Measurements from ENCODE around the gene OASL. TPM values are rescaled to one million over a fixed set of nuclear protein-coding genes. Genes with fewer than 3 reads are reported as not detected.

The OASL gene
- total RNA-seq, 2 donors from 2014 or later: 0.78 to 1.3 TPM

GRCh38 chr12:120983759-120984158, 55.3 kb downstream of the OASL start:
- H3K4me3 ChIP-seq: no peak overlapping the region
- no peak for ATAC-seq
- H3K9me3 ChIP-seq: no peaks in the 10 kb centered on the region
- intact Hi-C loops (cut with DNase I): no loop called here
- H3K36me3 ChIP-seq (replicated peaks in 1 of 2; ENCODE audit: insufficient read depth in 1 of 2, low read depth in 2 of 2): no peaks in the 10 kb centered on the region
- peak overlapping the region; percentile 32 to 88 (median 56) for H3K27ac ChIP-seq
- TF ChIP-seq POLR2A (IDR thresholded peaks at IDR 0.05) (no peak), CTCF (IDR thresholded peaks at IDR 0.05) (no peak)
- H3K4me1 ChIP-seq: peaks cover 54% of the 10 kb centered on the region
- DNase-seq: no peak
- no peaks in the 10 kb centered on the region for H3K27me3 ChIP-seq
- WGBS, 2 donors: 65 to 77% methylated on average over 4 of the region's 4 CpGs

GRCh38 chr12:120982659-120983058, 56.4 kb downstream of the OASL start:
- peak overlapping the region in 3 of 4 donors; percentile 37 to 88 (median 81) for H3K27ac ChIP-seq
- H3K36me3 ChIP-seq (replicated peaks in 1 of 2; ENCODE audit: insufficient read depth in 1 of 2, low read depth in 2 of 2): no peaks in the 10 kb centered on the region
- intact Hi-C loops (cut with DNase I): no loop called here
- DNase-seq (no peak), ATAC-seq (no peak)
- WGBS, 2 donors: 70 to 75% methylated on average over 7 of the region's 7 CpGs
- TF ChIP-seq POLR2A (IDR thresholded peaks at IDR 0.05) (no peak), CTCF (IDR thresholded peaks at IDR 0.05) (no peak)
- H3K4me3 ChIP-seq: no peak overlapping the region
- H3K9me3 ChIP-seq: no peaks in the 10 kb centered on the region
- H3K27me3 ChIP-seq: no peaks in the 10 kb centered on the region
- H3K4me1 ChIP-seq: peaks cover 60% of the 10 kb centered on the region

- no peaks in the 10 kb centered on the region for H3K9me3 ChIP-seq
- 12 to 21% methylated on average over 6 of the region's 6 CpGs for WGBS, 2 donors
- TF ChIP-seq POLR2A (IDR thresholded peaks at IDR 0.05) (no peak), CTCF (IDR thresholded peaks at IDR 0.05) (no peak)
- ATAC-seq: no peak
- intact Hi-C loops (cut with DNase I): no loop called here
- H3K36me3 ChIP-seq (replicated peaks in 1 of 2; ENCODE audit: insufficient read depth in 1 of 2, low read depth in 2 of 2): no peaks in the 10 kb centered on the region
- H3K27me3 ChIP-seq: no peaks in the 10 kb centered on the region
- peak overlapping the region; percentile 81 to 88 (median 82) for H3K27ac ChIP-seq
- H3K4me3 ChIP-seq: no peak overlapping the region
- H3K4me1 ChIP-seq: peaks cover 71% of the 10 kb centered on the region
- DNase-seq: no peak
Measured at GRCh38 chr12:120981407-120981941, 57.6 kb downstream of the OASL start.

GRCh38 chr12:120980800-120981368, 58.2 kb downstream of the OASL start:
- WGBS, 2 donors: 7 to 20% methylated on average over 13 of the region's 13 CpGs
- Histone ChIP-seq H3K27me3 (no peaks in the 10 kb centered on the region), H3K27ac (peak overlapping the region; percentile 81 to 88 (median 82)), H3K4me3 (peak overlapping the region; percentile 42 to 65), H3K9me3 (no peaks in the 10 kb centered on the region), H3K36me3 (replicated peaks in 1 of 2; ENCODE audit: insufficient read depth in 1 of 2, low read depth in 2 of 2) (no peaks in the 10 kb centered on the region), H3K4me1 (peaks cover 70% of the 10 kb centered on the region)
- peak; percentile 47 for ATAC-seq
- peak in 2 of 3 donors; percentile 60 to 70 for TF ChIP-seq POLR2A (IDR thresholded peaks at IDR 0.05)
- TF ChIP-seq CTCF (IDR thresholded peaks at IDR 0.05): no peak
- intact Hi-C loops (cut with DNase I): no loop called here
- peak; percentile 33 to 68 (median 43) for DNase-seq

Data from body of pancreas (tissue), 4 donors.